Type B pancreatic cell (in vitro differentiated cells): Measurements from ENCODE around the gene DNMT1. TPM values are rescaled to one million over a fixed set of nuclear protein-coding genes. Genes with fewer than 3 reads are reported as not detected.
"Not testable (repeated sequence)": the region's sequence is repeated elsewhere in the genome, so short reads cannot be mapped to it uniquely, and the experiment has no call there.

ENCODE experiments used
- DNase-seq: peaks from one replicate; pipeline ENCODE4 v3.0.0; 2021; ENCODE audit warnings: mixed read lengths; ENCODE audit not compliant: unreplicated experiment; ENCODE audit errors: extremely low spot score
- H3K27ac Mint-ChIP-seq: 2 replicates; pipeline ENCODE4 v1.8.0; 2021; ENCODE audit warnings: mild to moderate bottlenecking, mixed read lengths
- H3K27me3 Mint-ChIP-seq: 2 replicates; pipeline ENCODE4 v1.8.0; 2021; ENCODE audit warnings: mixed read lengths
- H3K36me3 Mint-ChIP-seq: 2 replicates; pipeline ENCODE4 v1.8.0; 2021; ENCODE audit warnings: mixed read lengths
- H3K4me1 Mint-ChIP-seq: one replicate; pipeline ENCODE4 v1.8.0; 2021; ENCODE audit warnings: mixed read lengths; ENCODE audit not compliant: unreplicated experiment
- H3K4me3 Mint-ChIP-seq: 2 replicates; pipeline ENCODE4 v1.8.0; 2021; ENCODE audit warnings: mild to moderate bottlenecking, mixed read lengths
- H3K9me3 Mint-ChIP-seq: 2 replicates; pipeline ENCODE4 v1.8.0; 2021; ENCODE audit warnings: mixed read lengths
- total RNA-seq: library from RNA; stranded (reverse); gene quantifications from 2 replicates; pipeline ENCODE4 v1.2.1, GENCODE V29; 2021; ENCODE audit warnings: low replicate concordance
- TF ChIP-seq, protein P1 (sequence below): fragments of 200-600 bp; sonication (generic); conservative IDR thresholded peaks from 2 replicates; pipeline ENCODE4 v1.5.0; 2021; ENCODE audit warnings: antibody characterized with exemption, mild to moderate bottlenecking

Gene DNMT1
- total RNA-seq, 1 donor from 2014 or later = 167 TPM

GRCh38 chr19:10180459-10180858 is 14.3 kb downstream of the DNMT1 start:
- TF ChIP-seq, protein P1, sequence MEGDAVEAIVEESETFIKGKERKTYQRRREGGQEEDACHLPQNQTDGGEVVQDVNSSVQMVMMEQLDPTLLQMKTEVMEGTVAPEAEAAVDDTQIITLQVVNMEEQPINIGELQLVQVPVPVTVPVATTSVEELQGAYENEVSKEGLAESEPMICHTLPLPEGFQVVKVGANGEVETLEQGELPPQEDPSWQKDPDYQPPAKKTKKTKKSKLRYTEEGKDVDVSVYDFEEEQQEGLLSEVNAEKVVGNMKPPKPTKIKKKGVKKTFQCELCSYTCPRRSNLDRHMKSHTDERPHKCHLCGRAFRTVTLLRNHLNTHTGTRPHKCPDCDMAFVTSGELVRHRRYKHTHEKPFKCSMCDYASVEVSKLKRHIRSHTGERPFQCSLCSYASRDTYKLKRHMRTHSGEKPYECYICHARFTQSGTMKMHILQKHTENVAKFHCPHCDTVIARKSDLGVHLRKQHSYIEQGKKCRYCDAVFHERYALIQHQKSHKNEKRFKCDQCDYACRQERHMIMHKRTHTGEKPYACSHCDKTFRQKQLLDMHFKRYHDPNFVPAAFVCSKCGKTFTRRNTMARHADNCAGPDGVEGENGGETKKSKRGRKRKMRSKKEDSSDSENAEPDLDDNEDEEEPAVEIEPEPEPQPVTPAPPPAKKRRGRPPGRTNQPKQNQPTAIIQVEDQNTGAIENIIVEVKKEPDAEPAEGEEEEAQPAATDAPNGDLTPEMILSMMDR = no peak
- no peak overlapping the region for H3K27ac Mint-ChIP-seq
- H3K9me3 Mint-ChIP-seq = no peaks in the 10 kb centered on the region
- no peak overlapping the region for H3K4me3 Mint-ChIP-seq
- H3K36me3 Mint-ChIP-seq = peaks cover 9% of the 10 kb centered on the region
- H3K4me1 Mint-ChIP-seq = no peaks in the 10 kb centered on the region
- no peaks in the 10 kb centered on the region for H3K27me3 Mint-ChIP-seq
- DNase-seq = no peak

GRCh38 chr19:10180024-10180423 is 14.7 kb downstream of the DNMT1 start:
- not testable (repeated sequence) for H3K9me3 Mint-ChIP-seq

DNA sequence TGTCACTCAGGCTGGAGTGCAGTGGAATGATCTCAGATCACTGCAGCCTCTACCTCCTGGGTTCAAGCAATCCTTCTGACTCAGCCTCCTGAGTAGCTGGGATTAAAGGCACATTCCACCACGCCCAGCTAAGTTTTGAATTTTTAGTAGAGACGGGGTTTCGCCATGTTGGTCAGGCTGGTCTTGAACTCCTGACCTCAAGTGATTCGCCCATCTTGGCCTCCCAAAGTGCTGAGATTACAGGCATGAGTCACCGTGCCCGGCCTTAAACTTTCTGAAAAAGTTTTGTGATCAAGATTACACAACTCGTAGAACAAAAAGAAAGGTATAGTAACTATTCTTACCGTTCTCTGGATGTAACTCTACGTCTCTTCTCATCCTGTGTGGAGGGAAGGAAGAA is 21.2 kb downstream of the DNMT1 start:
- H3K27ac Mint-ChIP-seq = no peak overlapping the region
- H3K9me3 Mint-ChIP-seq = no peaks in the 10 kb centered on the region
- TF ChIP-seq, protein P1 = no peak
- H3K27me3 Mint-ChIP-seq = no peaks in the 10 kb centered on the region
- H3K4me1 Mint-ChIP-seq = no peaks in the 10 kb centered on the region
- H3K4me3 Mint-ChIP-seq = no peak overlapping the region
- no peak for DNase-seq
- peaks cover 14% of the 10 kb centered on the region for H3K36me3 Mint-ChIP-seq

More at GRCh38 chr19:10180024-10180423, 14.7 kb downstream of the DNMT1 start:
- peaks cover 11% of the 10 kb centered on the region for H3K36me3 Mint-ChIP-seq
- H3K27ac Mint-ChIP-seq, H3K4me1 Mint-ChIP-seq, H3K27me3 Mint-ChIP-seq, H3K4me3 Mint-ChIP-seq, DNase-seq: not testable (repeated sequence)

DNA sequence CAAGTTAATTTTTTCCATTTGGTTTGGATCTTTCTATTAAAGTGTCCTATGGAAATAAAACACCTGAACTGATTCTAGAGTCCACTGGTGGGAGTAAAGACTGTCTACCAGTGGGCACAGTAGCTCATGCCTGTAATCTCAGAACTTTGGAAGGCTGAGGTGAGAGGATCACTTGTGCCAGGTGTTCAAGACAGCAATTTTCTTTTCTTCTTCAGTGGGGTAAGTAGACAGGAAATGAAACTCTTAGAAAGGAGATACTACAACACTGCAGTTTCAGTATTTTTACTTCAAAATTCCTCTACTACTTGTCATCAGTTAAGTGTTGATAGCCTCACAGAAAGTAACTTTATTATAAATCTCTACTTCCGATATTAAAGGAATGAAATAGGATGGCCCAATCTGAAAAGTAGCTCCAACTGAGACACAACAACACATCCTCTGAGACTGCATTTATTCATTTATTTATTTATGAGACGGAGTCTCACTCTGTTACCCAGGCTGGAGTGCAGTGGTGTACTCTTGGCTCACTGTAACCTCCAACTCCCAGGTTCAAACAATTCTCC is 26.3 kb downstream of the DNMT1 start:
- Mint-ChIP-seq H3K36me3 (no peaks in the 10 kb centered on the region), H3K4me1 (no peaks in the 10 kb centered on the region), H3K27ac (no peak overlapping the region), H3K27me3 (no peaks in the 10 kb centered on the region), H3K4me3 (no peak overlapping the region), H3K9me3 (no peaks in the 10 kb centered on the region)
- no peak for DNase-seq
- TF ChIP-seq, protein P1 = no peak

DNA sequence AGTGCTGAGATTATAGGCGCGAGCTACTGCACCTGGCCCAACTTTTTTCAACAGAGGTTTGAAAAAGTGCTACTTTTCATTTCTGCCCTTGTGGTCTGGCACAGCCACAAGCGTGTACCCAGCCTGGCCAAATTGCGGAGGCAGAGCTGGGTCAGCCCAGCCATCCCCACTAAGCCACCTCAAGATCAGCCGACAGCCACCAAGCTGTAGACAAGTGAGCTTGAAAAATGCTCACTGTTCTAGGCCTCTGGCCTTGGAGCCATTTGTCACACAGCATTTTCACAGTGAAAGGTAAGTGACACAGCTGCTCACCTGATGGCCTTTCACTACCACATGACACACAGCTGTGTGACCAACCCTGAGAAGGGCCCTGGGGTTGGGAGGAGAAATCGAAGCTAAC is 27.3 kb downstream of the DNMT1 start:
- H3K36me3 Mint-ChIP-seq = no peaks in the 10 kb centered on the region
- H3K9me3 Mint-ChIP-seq = no peaks in the 10 kb centered on the region
- no peaks in the 10 kb centered on the region for H3K4me1 Mint-ChIP-seq
- H3K27ac Mint-ChIP-seq = no peak overlapping the region
- H3K27me3 Mint-ChIP-seq = no peaks in the 10 kb centered on the region
- DNase-seq = no peak
- TF ChIP-seq, protein P1 = no peak
- no peak overlapping the region for H3K4me3 Mint-ChIP-seq

DNA sequence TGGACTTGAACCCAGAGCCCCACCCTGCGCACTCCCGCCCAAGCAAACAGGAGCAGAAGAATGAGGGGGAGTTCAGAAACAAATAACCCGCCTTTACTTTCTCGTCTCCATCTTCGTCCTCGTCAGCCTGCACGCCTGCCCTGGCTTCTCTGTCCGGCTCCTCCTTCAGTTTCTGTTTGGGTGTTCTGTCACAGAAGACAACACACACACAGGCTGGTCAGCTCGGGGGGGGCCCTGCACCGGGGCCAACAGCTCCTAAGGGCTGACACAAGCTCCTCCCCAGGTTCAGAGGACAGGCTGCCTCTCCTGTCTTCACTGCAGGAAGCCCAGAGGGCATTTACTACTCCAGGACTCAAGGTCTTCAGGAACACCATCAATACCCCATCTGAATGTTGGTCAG is 28.3 kb downstream of the DNMT1 start:
- H3K27ac Mint-ChIP-seq, H3K36me3 Mint-ChIP-seq, H3K4me1 Mint-ChIP-seq, H3K27me3 Mint-ChIP-seq, DNase-seq, H3K4me3 Mint-ChIP-seq, H3K9me3 Mint-ChIP-seq: not testable (repeated sequence)

- no peaks in the 10 kb centered on the region for H3K36me3 Mint-ChIP-seq
- no peaks in the 10 kb centered on the region for H3K27me3 Mint-ChIP-seq
- H3K4me3 Mint-ChIP-seq = no peak overlapping the region
- DNase-seq = no peak
- no peak overlapping the region for H3K27ac Mint-ChIP-seq
- no peaks in the 10 kb centered on the region for H3K4me1 Mint-ChIP-seq
- TF ChIP-seq, protein P1 = no peak
- H3K9me3 Mint-ChIP-seq = no peaks in the 10 kb centered on the region
Observed at GRCh38 chr19:10166046-10166445, 28.7 kb downstream of the DNMT1 start.
